Measurements from ENCODE around the gene ZNF613.

- TF ChIP-seq FOXA1 (IDR thresholded peaks at IDR 0.05) (no peak), TAF1 (conservative IDR thresholded peaks at IDR 0.05) (no peak), HNF4G (IDR thresholded peaks at IDR 0.05) (no peak), RXRA (IDR thresholded peaks at IDR 0.05) (no peak), ZBTB33 (IDR thresholded peaks at IDR 0.05) (no peak), SP1 (IDR thresholded peaks at IDR 0.05) (no peak), RAD21 (IDR thresholded peaks at IDR 0.05) (no peak), GABPA (IDR thresholded peaks at IDR 0.05 in 1 of 2, conservative IDR thresholded peaks at IDR 0.05 in 1 of 2) (no peak), YY1 (IDR thresholded peaks at IDR 0.05) (no peak)
- TF ChIP-seq, protein P1, sequence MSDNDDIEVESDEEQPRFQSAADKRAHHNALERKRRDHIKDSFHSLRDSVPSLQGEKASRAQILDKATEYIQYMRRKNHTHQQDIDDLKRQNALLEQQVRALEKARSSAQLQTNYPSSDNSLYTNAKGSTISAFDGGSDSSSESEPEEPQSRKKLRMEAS (IDR thresholded peaks at IDR 0.05), result no peak
- TF ChIP-seq, protein P2, sequence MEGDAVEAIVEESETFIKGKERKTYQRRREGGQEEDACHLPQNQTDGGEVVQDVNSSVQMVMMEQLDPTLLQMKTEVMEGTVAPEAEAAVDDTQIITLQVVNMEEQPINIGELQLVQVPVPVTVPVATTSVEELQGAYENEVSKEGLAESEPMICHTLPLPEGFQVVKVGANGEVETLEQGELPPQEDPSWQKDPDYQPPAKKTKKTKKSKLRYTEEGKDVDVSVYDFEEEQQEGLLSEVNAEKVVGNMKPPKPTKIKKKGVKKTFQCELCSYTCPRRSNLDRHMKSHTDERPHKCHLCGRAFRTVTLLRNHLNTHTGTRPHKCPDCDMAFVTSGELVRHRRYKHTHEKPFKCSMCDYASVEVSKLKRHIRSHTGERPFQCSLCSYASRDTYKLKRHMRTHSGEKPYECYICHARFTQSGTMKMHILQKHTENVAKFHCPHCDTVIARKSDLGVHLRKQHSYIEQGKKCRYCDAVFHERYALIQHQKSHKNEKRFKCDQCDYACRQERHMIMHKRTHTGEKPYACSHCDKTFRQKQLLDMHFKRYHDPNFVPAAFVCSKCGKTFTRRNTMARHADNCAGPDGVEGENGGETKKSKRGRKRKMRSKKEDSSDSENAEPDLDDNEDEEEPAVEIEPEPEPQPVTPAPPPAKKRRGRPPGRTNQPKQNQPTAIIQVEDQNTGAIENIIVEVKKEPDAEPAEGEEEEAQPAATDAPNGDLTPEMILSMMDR (IDR thresholded peaks at IDR 0.05; ENCODE audit: low read depth, low read length, missing input control), result no peak
- TF ChIP-seq, protein P3, sequence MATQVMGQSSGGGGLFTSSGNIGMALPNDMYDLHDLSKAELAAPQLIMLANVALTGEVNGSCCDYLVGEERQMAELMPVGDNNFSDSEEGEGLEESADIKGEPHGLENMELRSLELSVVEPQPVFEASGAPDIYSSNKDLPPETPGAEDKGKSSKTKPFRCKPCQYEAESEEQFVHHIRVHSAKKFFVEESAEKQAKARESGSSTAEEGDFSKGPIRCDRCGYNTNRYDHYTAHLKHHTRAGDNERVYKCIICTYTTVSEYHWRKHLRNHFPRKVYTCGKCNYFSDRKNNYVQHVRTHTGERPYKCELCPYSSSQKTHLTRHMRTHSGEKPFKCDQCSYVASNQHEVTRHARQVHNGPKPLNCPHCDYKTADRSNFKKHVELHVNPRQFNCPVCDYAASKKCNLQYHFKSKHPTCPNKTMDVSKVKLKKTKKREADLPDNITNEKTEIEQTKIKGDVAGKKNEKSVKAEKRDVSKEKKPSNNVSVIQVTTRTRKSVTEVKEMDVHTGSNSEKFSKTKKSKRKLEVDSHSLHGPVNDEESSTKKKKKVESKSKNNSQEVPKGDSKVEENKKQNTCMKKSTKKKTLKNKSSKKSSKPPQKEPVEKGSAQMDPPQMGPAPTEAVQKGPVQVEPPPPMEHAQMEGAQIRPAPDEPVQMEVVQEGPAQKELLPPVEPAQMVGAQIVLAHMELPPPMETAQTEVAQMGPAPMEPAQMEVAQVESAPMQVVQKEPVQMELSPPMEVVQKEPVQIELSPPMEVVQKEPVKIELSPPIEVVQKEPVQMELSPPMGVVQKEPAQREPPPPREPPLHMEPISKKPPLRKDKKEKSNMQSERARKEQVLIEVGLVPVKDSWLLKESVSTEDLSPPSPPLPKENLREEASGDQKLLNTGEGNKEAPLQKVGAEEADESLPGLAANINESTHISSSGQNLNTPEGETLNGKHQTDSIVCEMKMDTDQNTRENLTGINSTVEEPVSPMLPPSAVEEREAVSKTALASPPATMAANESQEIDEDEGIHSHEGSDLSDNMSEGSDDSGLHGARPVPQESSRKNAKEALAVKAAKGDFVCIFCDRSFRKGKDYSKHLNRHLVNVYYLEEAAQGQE (IDR thresholded peaks at IDR 0.05), result no peak
These were observed 587 bp downstream of the ZNF613 start for GRCh38 chr19:51927859-51928258.

All from liver (tissue), 3 donors.